ENCODE results near the gene RAP1GAP. TPM values are rescaled to one million over a fixed set of nuclear protein-coding genes. Genes with fewer than 3 reads are reported as not detected.

Gene RAP1GAP
- total RNA-seq, 2 experiments from 2014 or later = 0.20 to 0.44 TPM

- ChIA-PET POLR2A (no interaction called here), CTCF (no interaction called here)
- TF ChIP-seq CTCF (IDR thresholded peaks at IDR 0.05) = no peak
- Histone ChIP-seq H3K4me3 (ENCODE audit: low read length) (no peak overlapping the region), H3K9me3 (ENCODE audit: control insufficient read depth in 1 of 2, insufficient read depth in 1 of 2, low read length in 2 of 2) (peaks cover 0 to 3% of the 10 kb centered on the region in 2 experiments), H3K27ac (ENCODE audit: low read depth in 1 of 2, low read length in 2 of 2) (no peak overlapping the region), H3K4me1 (ENCODE audit: insufficient read depth, low read length) (peaks cover 15% of the 10 kb centered on the region), H3K36me3 (ENCODE audit: insufficient read depth, low read length) (no peaks in the 10 kb centered on the region), H3K27me3 (ENCODE audit: control insufficient read depth in 1 of 2, insufficient read depth in 2 of 2, low read length in 2 of 2) (peaks cover 15 to 23% of the 10 kb centered on the region in 2 experiments)
- no peaks in the 10 kb centered on the region for H3K9me3 Mint-ChIP-seq
- DNase-seq (no peak), ATAC-seq (ENCODE audit: poor library complexity) (no peak)
- intact Hi-C loops (cut with DNase I, micrococcal nuclease) = no loop called here
- H3K4me3 Mint-ChIP-seq = peak overlapping the region; percentile 38
- no peak overlapping the region for H3K27ac Mint-ChIP-seq
- no peaks in the 10 kb centered on the region for H3K36me3 Mint-ChIP-seq (ENCODE audit: low read depth)
- H3K27me3 Mint-ChIP-seq = peaks cover 18% of the 10 kb centered on the region
- H3K4me1 Mint-ChIP-seq (ENCODE audit: low read depth) = peaks cover 17% of the 10 kb centered on the region
These were observed 20.4 kb downstream of the RAP1GAP start for GRCh38 chr1:21648791-21649190.

GRCh38 chr1:21648352-21648730, 20.8 kb downstream of the RAP1GAP start:
- no peak for DNase-seq
- no peak overlapping the region for H3K4me3 Mint-ChIP-seq

GRCh38 chr1:21647431-21648351, 21.5 kb downstream of the RAP1GAP start:
- ChIA-PET POLR2A (no interaction called here), CTCF (no interaction called here)
- Histone ChIP-seq H3K4me3 (ENCODE audit: low read length) (no peak overlapping the region), H3K36me3 (ENCODE audit: insufficient read depth, low read length) (no peaks in the 10 kb centered on the region), H3K9me3 (ENCODE audit: control insufficient read depth in 1 of 2, insufficient read depth in 1 of 2, low read length in 2 of 2) (peaks cover 0 to 3% of the 10 kb centered on the region in 2 experiments), H3K4me1 (ENCODE audit: insufficient read depth, low read length) (peaks cover 15% of the 10 kb centered on the region), H3K27me3 (ENCODE audit: control insufficient read depth in 1 of 2, insufficient read depth in 2 of 2, low read length in 2 of 2) (peaks cover 15 to 23% of the 10 kb centered on the region in 2 experiments), H3K27ac (ENCODE audit: low read depth in 1 of 2, low read length in 2 of 2) (no peak overlapping the region)
- H3K4me1 Mint-ChIP-seq (ENCODE audit: low read depth) = peaks cover 17% of the 10 kb centered on the region
- no peaks in the 10 kb centered on the region for H3K36me3 Mint-ChIP-seq (ENCODE audit: low read depth)
- H3K9me3 Mint-ChIP-seq = no peaks in the 10 kb centered on the region
- DNase-seq (peak in 3 of 14 experiments; percentile 16 to 53 (median 42)), ATAC-seq (ENCODE audit: poor library complexity) (no peak)
- H3K27me3 Mint-ChIP-seq = peaks cover 26% of the 10 kb centered on the region
- H3K4me3 Mint-ChIP-seq = no peak overlapping the region
- intact Hi-C loops (cut with DNase I, micrococcal nuclease) = no loop called here
- TF ChIP-seq CTCF (IDR thresholded peaks at IDR 0.05) = no peak
- no peak overlapping the region for H3K27ac Mint-ChIP-seq

More at GRCh38 chr1:21648352-21648730, 20.8 kb downstream of the RAP1GAP start:
- Histone ChIP-seq H3K4me3 (ENCODE audit: low read length) (no peak overlapping the region), H3K27me3 (ENCODE audit: control insufficient read depth in 1 of 2, insufficient read depth in 2 of 2, low read length in 2 of 2) (peaks cover 15 to 23% of the 10 kb centered on the region in 2 experiments), H3K4me1 (ENCODE audit: insufficient read depth, low read length) (peaks cover 15% of the 10 kb centered on the region), H3K9me3 (ENCODE audit: control insufficient read depth in 1 of 2, insufficient read depth in 1 of 2, low read length in 2 of 2) (peaks cover 0 to 3% of the 10 kb centered on the region in 2 experiments), H3K27ac (ENCODE audit: low read depth in 1 of 2, low read length in 2 of 2) (no peak overlapping the region), H3K36me3 (ENCODE audit: insufficient read depth, low read length) (no peaks in the 10 kb centered on the region)
- POLR2A ChIA-PET = no interaction called here
- intact Hi-C loops (cut with DNase I, micrococcal nuclease) = no loop called here
- Mint-ChIP-seq H3K4me1 (ENCODE audit: low read depth) (peaks cover 17% of the 10 kb centered on the region), H3K36me3 (ENCODE audit: low read depth) (no peaks in the 10 kb centered on the region), H3K9me3 (no peaks in the 10 kb centered on the region), H3K27ac (no peak overlapping the region), H3K27me3 (peaks cover 22% of the 10 kb centered on the region)
- no peak for TF ChIP-seq CTCF (IDR thresholded peaks at IDR 0.05)
- CTCF ChIA-PET = no interaction called here
- no peak for ATAC-seq (ENCODE audit: poor library complexity)

Measured in CD4-positive, alpha-beta T cell (primary cell).